Caco-2 (cell line): ENCODE results near the gene CDH20. TPM values are rescaled to one million over a fixed set of nuclear protein-coding genes. Genes with fewer than 3 reads are reported as not detected.

Source experiments
- BruUV-seq: library from RNA; stranded (reverse); fragments of 400-500 nt; replicated peaks from 2 replicates; lab custom pipeline; 2021; lab: Mats Ljungman, UMichigan
- CTCF ChIA-PET: fragments of 300-600 bp; sonication (Branson Sonifier 250); formaldehyde crosslinking; loops from one replicate; lab custom pipeline; 2022; ENCODE audit warnings: antibody characterized with exemption; lab: Charles Lee
- POLR2A ChIA-PET: fragments of 300-600 bp; sonication (Branson Sonifier 250); formaldehyde crosslinking; loops from one replicate; lab custom pipeline; 2022; ENCODE audit warnings: antibody characterized with exemption; lab: Charles Lee
- DNase-seq, 2 experiments: peaks; one replicate each; pipeline versions ENCODE4 v3.0.0 to v3.0.0-alpha.2; 2020 to 2022
- H3K27me3 ChIP-seq: replicated peaks from 2 replicates; pipeline ENCODE4 v1.6.0; 2011; ENCODE audit warnings: low read length; ENCODE audit not compliant: control insufficient read depth, insufficient read depth
- H3K36me3 ChIP-seq: 2 replicates; pipeline ENCODE4 v1.5.1; 2011; ENCODE audit warnings: low read length; ENCODE audit not compliant: control insufficient read depth, insufficient read depth
- H3K4me1 ChIP-seq: fragments of 250-450 bp; sonication (Bioruptor Pico); 2 replicates; pipeline ENCODE4 v1.5.1; 2020; ENCODE audit warnings: mild to moderate bottlenecking
- H3K4me3 ChIP-seq: 2 replicates; pipeline ENCODE4 v1.5.1; 2011; ENCODE audit warnings: low read depth, mild to moderate bottlenecking, control low read depth, low read length
- H3K9me3 ChIP-seq: fragments of 250-450 bp; sonication (Bioruptor Pico); 2 replicates; pipeline ENCODE4 v1.5.1; 2020; ENCODE audit warnings: mild to moderate bottlenecking, moderate library complexity
- H3K27ac Mint-ChIP-seq: one replicate; pipeline ENCODE4 v1.8.0; 2022; ENCODE audit warnings: mixed read lengths; ENCODE audit not compliant: unreplicated experiment
- H3K27me3 Mint-ChIP-seq: one replicate; pipeline ENCODE4 v1.8.0; 2022; ENCODE audit warnings: mixed read lengths; ENCODE audit not compliant: insufficient read depth, unreplicated experiment
- H3K36me3 Mint-ChIP-seq: one replicate; pipeline ENCODE4 v1.8.0; 2022; ENCODE audit warnings: mild to moderate bottlenecking, mixed read lengths; ENCODE audit not compliant: insufficient read depth, unreplicated experiment
- H3K4me1 Mint-ChIP-seq: one replicate; pipeline ENCODE4 v1.8.0; 2022; ENCODE audit warnings: low read depth, mixed read lengths; ENCODE audit not compliant: unreplicated experiment
- H3K4me3 Mint-ChIP-seq: one replicate; pipeline ENCODE4 v1.8.0; 2022; ENCODE audit warnings: mild to moderate bottlenecking, moderate library complexity, mixed read lengths; ENCODE audit not compliant: unreplicated experiment
- H3K9me3 Mint-ChIP-seq: one replicate; pipeline ENCODE4 v1.8.0; 2022; ENCODE audit warnings: mixed read lengths; ENCODE audit not compliant: unreplicated experiment
- CTCF ChIP-seq, 2 experiments: fragments of 200-600 bp in 1 of 2; IDR thresholded peaks; 1 replicate in 1 of 2; 2 replicates in 1 of 2; pipeline versions ENCODE4 v1.5.1 to v1.8.0; 2011 to 2022; ENCODE audit warnings: antibody characterized with exemption in 1 of 2, control low read depth in 1 of 2, inconsistent platforms in 1 of 2, low read depth in 1 of 2, low read length in 1 of 2, mild to moderate bottlenecking in 1 of 2, moderate library complexity in 1 of 2; ENCODE audit not compliant: insufficient read depth in 1 of 2, severe bottlenecking in 1 of 2, unreplicated experiment in 1 of 2
- intact Hi-C: fragments of 100-400 bp; cut with micrococcal nuclease; formaldehyde crosslinking; loops from one replicate; pipeline ENCODE4 v1.10.0; 2022; ENCODE audit not compliant: unreplicated experiment
- total RNA-seq: library from RNA; stranded (reverse); gene quantifications from 2 replicates; pipeline ENCODE4 v1.2.3, GENCODE V29; 2022

Gene CDH20
- total RNA-seq, 1 experiment from 2014 or later, result not detected

GRCh38 chr18:61371111-61371510 is 37.9 kb downstream of the CDH20 start:
- H3K9me3 Mint-ChIP-seq, result no peaks in the 10 kb centered on the region
- POLR2A ChIA-PET, result no interaction called here
- intact Hi-C loops, result no loop called here
- peaks cover 11% of the 10 kb centered on the region for H3K27me3 Mint-ChIP-seq
- H3K4me3 Mint-ChIP-seq, result no peak overlapping the region
- no peak overlapping the region for H3K27ac Mint-ChIP-seq
- H3K4me1 Mint-ChIP-seq, result no peaks in the 10 kb centered on the region
- TF ChIP-seq CTCF (IDR thresholded peaks at IDR 0.05; ENCODE audit: insufficient read depth in 1 of 2, low read depth in 1 of 2, low read length in 1 of 2, severe bottlenecking in 1 of 2, unreplicated experiment in 1 of 2), result no peak
- Histone ChIP-seq H3K4me3 (no peak overlapping the region), H3K36me3 (no peaks in the 10 kb centered on the region), H3K4me1 (no peaks in the 10 kb centered on the region), H3K9me3 (no peaks in the 10 kb centered on the region), H3K27me3 (no peaks in the 10 kb centered on the region)
- DNase-seq, result no peak
- CTCF ChIA-PET, result no interaction called here
- BruUV-seq, result no TSS peak
- peaks cover 5% of the 10 kb centered on the region for H3K36me3 Mint-ChIP-seq

- DNase-seq, result no peak
- Mint-ChIP-seq H3K4me1 (no peaks in the 10 kb centered on the region), H3K27ac (no peak overlapping the region), H3K27me3 (peaks cover 9% of the 10 kb centered on the region), H3K36me3 (no peaks in the 10 kb centered on the region), H3K4me3 (no peak overlapping the region), H3K9me3 (no peaks in the 10 kb centered on the region)
- Histone ChIP-seq H3K27me3 (no peaks in the 10 kb centered on the region), H3K36me3 (no peaks in the 10 kb centered on the region), H3K9me3 (no peaks in the 10 kb centered on the region), H3K4me3 (no peak overlapping the region), H3K4me1 (no peaks in the 10 kb centered on the region)
- TF ChIP-seq CTCF (IDR thresholded peaks at IDR 0.05; ENCODE audit: insufficient read depth in 1 of 2, low read depth in 1 of 2, low read length in 1 of 2, severe bottlenecking in 1 of 2, unreplicated experiment in 1 of 2), result no peak
- intact Hi-C loops, result no loop called here
- POLR2A ChIA-PET, result no interaction called here
- BruUV-seq, result no TSS peak
- CTCF ChIA-PET, result no interaction called here
Measured at GRCh38 chr18:61379827-61380226, 46.6 kb downstream of the CDH20 start.

GRCh38 chr18:61388010-61388409 is 54.8 kb downstream of the CDH20 start:
- no peak for DNase-seq
- Mint-ChIP-seq H3K9me3 (no peaks in the 10 kb centered on the region), H3K4me1 (no peaks in the 10 kb centered on the region), H3K27ac (no peak overlapping the region), H3K36me3 (no peaks in the 10 kb centered on the region), H3K4me3 (no peak overlapping the region), H3K27me3 (peaks cover 5% of the 10 kb centered on the region)
- ChIA-PET POLR2A (no interaction called here), CTCF (no interaction called here)
- H3K4me1 ChIP-seq, result no peaks in the 10 kb centered on the region
- BruUV-seq, result no TSS peak
- intact Hi-C loops, result no loop called here
- no peak overlapping the region for H3K4me3 ChIP-seq
- no peaks in the 10 kb centered on the region for H3K36me3 ChIP-seq
- no peaks in the 10 kb centered on the region for H3K27me3 ChIP-seq
- no peak for TF ChIP-seq CTCF (IDR thresholded peaks at IDR 0.05; ENCODE audit: insufficient read depth in 1 of 2, low read depth in 1 of 2, low read length in 1 of 2, severe bottlenecking in 1 of 2, unreplicated experiment in 1 of 2)
- H3K9me3 ChIP-seq, result no peaks in the 10 kb centered on the region
